WTC11 (cell line): ENCODE results near the gene STAB2. TPM values are rescaled to one million over a fixed set of nuclear protein-coding genes. Genes with fewer than 3 reads are reported as not detected.

Experiments used
- ATAC-seq: fragments of 200-7000 bp; cut with Tn5 transposase; 2 replicates; pipeline ENCODE4 v1.10.0; 2021; ENCODE audit warnings: mild to moderate bottlenecking, moderate library complexity
- CTCF ChIA-PET: fragments of 300-600 bp; sonication (Branson Sonifier 250); formaldehyde crosslinking; loops from one replicate; lab custom pipeline; 2021; ENCODE audit warnings: antibody characterized with exemption; lab: Charles Lee
- POLR2A ChIA-PET: fragments of 350-600 bp; sonication (Branson Sonifier 250); formaldehyde crosslinking; loops from one replicate; lab custom pipeline; 2021; ENCODE audit warnings: antibody characterized with exemption; lab: Charles Lee
- DNase-seq: peaks from one replicate; pipeline ENCODE4 v3.0.0; 2021; ENCODE audit warnings: low spot score
- H3K27ac Mint-ChIP-seq: 2 replicates; pipeline ENCODE4 v1.8.0; 2021; ENCODE audit warnings: mixed read lengths
- H3K27me3 Mint-ChIP-seq: 2 replicates; pipeline ENCODE4 v1.8.0; 2021; ENCODE audit warnings: low read depth, mild to moderate bottlenecking, moderate library complexity, mixed read lengths
- H3K36me3 Mint-ChIP-seq: 2 replicates; pipeline ENCODE4 v1.8.0; 2021; ENCODE audit warnings: mixed read lengths
- H3K4me1 Mint-ChIP-seq: 2 replicates; pipeline ENCODE4 v1.8.0; 2022; ENCODE audit warnings: mixed read lengths
- H3K4me3 Mint-ChIP-seq: 2 replicates; pipeline ENCODE4 v1.8.0; 2021; ENCODE audit warnings: mild to moderate bottlenecking, moderate library complexity, mixed read lengths
- H3K9me3 Mint-ChIP-seq: 2 replicates; pipeline ENCODE4 v1.8.0; 2021; ENCODE audit warnings: mixed read lengths
- ETV6 ChIP-seq: sonication (generic); formaldehyde crosslinking; IDR thresholded peaks from 2 replicates; pipeline ENCODE4 v1.8.1; 2022; ENCODE audit warnings: mild to moderate bottlenecking, missing genetic modification reagents
- GTF2I ChIP-seq: fragments of 250-450 bp; sonication (Bioruptor Pico); conservative IDR thresholded peaks from 2 replicates; pipeline ENCODE4 v1.4.0; 2021; ENCODE audit warnings: mild to moderate bottlenecking
- JAZF1 ChIP-seq: fragments of 250-450 bp; sonication (Bioruptor Pico); IDR thresholded peaks from 2 replicates; pipeline ENCODE4 v1.9.0; 2021; ENCODE audit warnings: moderate library complexity, mild to moderate bottlenecking, inconsistent platforms
- NR1H2 ChIP-seq: sonication (generic); formaldehyde crosslinking; IDR thresholded peaks from 2 replicates; pipeline ENCODE4 v1.9.0; 2021; ENCODE audit warnings: mild to moderate bottlenecking, moderate library complexity, missing genetic modification reagents
- TEAD4 ChIP-seq: sonication (generic); formaldehyde crosslinking; IDR thresholded peaks from 2 replicates; pipeline ENCODE4 v1.8.0; 2022; ENCODE audit warnings: mild to moderate bottlenecking, missing genetic modification reagents
- ZNF232 ChIP-seq: sonication (generic); formaldehyde crosslinking; IDR thresholded peaks from 2 replicates; pipeline ENCODE4 v1.8.0; 2022; ENCODE audit warnings: mild to moderate bottlenecking, missing genetic modification reagents
- total RNA-seq: library from RNA; stranded (reverse); gene quantifications from 3 replicates; pipeline ENCODE4 v1.2.3, GENCODE V29; 2021
- TF ChIP-seq, protein P1 (sequence below): sonication (generic); formaldehyde crosslinking; IDR thresholded peaks from 2 replicates; pipeline ENCODE4 v1.8.0; 2023; ENCODE audit warnings: missing genetic modification reagents, mild to moderate bottlenecking, borderline replicate concordance
- TF ChIP-seq, protein P2 (sequence below): fragments of 250-450 bp; sonication (Bioruptor Pico); IDR thresholded peaks from 2 replicates; pipeline ENCODE4 v1.8.0; 2021; ENCODE audit warnings: mild to moderate bottlenecking
- TF ChIP-seq, protein P3 (sequence below): sonication (generic); formaldehyde crosslinking; IDR thresholded peaks from 2 replicates; pipeline ENCODE4 v1.8.1; 2023; ENCODE audit warnings: mild to moderate bottlenecking, moderate library complexity, missing genetic modification reagents
- TF ChIP-seq, protein P4 (sequence below): fragments of 250-450 bp; sonication (Bioruptor Pico); IDR thresholded peaks from 2 replicates; pipeline ENCODE4 v2.1.2; 2022; ENCODE audit warnings: mild to moderate bottlenecking, moderate library complexity
- TF ChIP-seq, protein P5 (sequence below): fragments of 200-600 bp; IDR thresholded peaks from 2 replicates; pipeline ENCODE4 v1.8.0; 2022; ENCODE audit warnings: antibody characterized with exemption

STAB2 gene
- total RNA-seq, 1 experiment from 2014 or later, result 0.48 TPM

DNA sequence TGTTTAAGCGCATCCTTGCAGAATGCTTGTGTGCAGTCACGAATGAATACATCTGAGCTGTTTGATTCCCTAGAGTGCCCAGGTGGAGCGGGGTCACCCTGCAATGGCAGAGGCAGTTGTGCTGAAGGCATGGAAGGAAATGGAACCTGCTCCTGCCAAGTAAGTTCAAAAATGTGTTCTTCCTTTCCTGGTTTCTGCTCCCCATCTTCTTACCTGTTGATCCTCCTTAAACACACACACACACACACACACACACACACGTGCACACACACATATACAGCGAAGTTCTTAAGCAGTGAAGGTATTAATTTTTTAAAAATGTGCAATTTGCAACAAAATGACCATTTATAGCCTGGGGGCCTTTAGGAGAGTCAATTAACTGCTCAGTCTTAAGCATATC is 33.3 kb downstream of the STAB2 start (continued):
- TF ChIP-seq, protein P1, sequence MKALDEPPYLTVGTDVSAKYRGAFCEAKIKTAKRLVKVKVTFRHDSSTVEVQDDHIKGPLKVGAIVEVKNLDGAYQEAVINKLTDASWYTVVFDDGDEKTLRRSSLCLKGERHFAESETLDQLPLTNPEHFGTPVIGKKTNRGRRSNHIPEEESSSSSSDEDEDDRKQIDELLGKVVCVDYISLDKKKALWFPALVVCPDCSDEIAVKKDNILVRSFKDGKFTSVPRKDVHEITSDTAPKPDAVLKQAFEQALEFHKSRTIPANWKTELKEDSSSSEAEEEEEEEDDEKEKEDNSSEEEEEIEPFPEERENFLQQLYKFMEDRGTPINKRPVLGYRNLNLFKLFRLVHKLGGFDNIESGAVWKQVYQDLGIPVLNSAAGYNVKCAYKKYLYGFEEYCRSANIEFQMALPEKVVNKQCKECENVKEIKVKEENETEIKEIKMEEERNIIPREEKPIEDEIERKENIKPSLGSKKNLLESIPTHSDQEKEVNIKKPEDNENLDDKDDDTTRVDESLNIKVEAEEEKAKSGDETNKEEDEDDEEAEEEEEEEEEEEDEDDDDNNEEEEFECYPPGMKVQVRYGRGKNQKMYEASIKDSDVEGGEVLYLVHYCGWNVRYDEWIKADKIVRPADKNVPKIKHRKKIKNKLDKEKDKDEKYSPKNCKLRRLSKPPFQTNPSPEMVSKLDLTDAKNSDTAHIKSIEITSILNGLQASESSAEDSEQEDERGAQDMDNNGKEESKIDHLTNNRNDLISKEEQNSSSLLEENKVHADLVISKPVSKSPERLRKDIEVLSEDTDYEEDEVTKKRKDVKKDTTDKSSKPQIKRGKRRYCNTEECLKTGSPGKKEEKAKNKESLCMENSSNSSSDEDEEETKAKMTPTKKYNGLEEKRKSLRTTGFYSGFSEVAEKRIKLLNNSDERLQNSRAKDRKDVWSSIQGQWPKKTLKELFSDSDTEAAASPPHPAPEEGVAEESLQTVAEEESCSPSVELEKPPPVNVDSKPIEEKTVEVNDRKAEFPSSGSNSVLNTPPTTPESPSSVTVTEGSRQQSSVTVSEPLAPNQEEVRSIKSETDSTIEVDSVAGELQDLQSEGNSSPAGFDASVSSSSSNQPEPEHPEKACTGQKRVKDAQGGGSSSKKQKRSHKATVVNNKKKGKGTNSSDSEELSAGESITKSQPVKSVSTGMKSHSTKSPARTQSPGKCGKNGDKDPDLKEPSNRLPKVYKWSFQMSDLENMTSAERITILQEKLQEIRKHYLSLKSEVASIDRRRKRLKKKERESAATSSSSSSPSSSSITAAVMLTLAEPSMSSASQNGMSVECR (CRISPR knock-in tag), result no peak

DNA sequence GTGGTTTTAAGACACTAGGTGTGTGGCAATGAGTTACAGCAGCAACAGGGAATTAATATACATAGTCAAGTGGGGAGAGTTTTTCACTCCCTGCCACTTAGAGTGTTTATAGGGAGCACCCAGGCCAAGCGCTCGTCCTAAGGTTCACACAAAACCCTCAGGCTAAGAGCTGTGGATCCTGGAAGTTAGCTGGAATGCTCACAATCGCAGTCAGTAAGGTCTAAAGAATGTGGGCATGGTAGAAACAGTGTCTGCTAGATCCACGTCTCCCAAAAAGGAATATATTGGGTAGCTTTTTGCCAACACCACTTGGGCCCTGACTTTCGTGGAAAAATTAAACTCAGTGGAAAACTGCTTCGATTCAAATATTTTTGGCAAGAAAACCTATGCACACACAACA is 36.6 kb downstream of the STAB2 start:
- ChIA-PET POLR2A (no interaction called here), CTCF (interaction anchor here (4.2 kb wide), 1 partner anchor 9 kb away, joined by 36 read pairs; no protein-coding TSS in a partner anchor)
- no peak for ATAC-seq
- no peaks in the 10 kb centered on the region for H3K36me3 Mint-ChIP-seq
- TF ChIP-seq, protein P2, sequence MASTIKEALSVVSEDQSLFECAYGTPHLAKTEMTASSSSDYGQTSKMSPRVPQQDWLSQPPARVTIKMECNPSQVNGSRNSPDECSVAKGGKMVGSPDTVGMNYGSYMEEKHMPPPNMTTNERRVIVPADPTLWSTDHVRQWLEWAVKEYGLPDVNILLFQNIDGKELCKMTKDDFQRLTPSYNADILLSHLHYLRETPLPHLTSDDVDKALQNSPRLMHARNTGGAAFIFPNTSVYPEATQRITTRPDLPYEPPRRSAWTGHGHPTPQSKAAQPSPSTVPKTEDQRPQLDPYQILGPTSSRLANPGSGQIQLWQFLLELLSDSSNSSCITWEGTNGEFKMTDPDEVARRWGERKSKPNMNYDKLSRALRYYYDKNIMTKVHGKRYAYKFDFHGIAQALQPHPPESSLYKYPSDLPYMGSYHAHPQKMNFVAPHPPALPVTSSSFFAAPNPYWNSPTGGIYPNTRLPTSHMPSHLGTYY (CRISPR knock-in tag), result no peak
- no peaks in the 10 kb centered on the region for H3K4me1 Mint-ChIP-seq
- no peak for DNase-seq
- H3K4me3 Mint-ChIP-seq, result no peak overlapping the region
- H3K27me3 Mint-ChIP-seq, result no peaks in the 10 kb centered on the region
- no peak overlapping the region for H3K27ac Mint-ChIP-seq
- H3K9me3 Mint-ChIP-seq, result peaks cover 6% of the 10 kb centered on the region

DNA sequence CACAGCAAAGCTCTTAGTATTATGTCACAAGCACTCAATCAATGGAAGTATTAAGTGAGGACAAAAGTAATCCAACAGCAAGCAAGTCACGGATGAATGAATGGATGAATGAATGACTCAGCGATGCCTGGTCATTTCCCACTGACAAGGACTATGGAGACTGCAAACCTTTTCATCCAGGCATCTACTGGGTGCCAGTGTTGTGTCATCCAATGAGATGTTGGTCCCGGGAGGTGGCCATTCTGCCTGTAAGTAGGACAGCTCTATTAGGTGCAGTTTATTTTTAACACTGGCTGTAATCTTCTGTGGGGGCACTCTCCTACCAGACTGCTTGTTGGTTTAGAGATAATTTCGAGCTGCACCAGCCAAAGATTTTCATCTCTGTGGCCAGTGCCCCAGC is 39.4 kb downstream of the STAB2 start:
- DNase-seq (peak; percentile 32), ATAC-seq (peak; percentile 97)
- Mint-ChIP-seq H3K36me3 (no peaks in the 10 kb centered on the region), H3K27ac (no peak overlapping the region), H3K4me1 (no peaks in the 10 kb centered on the region), H3K9me3 (peaks cover 6% of the 10 kb centered on the region), H3K4me3 (no peak overlapping the region), H3K27me3 (no peaks in the 10 kb centered on the region)
- POLR2A ChIA-PET, result no interaction called here
- CTCF ChIA-PET, result interaction anchor here (0.6 to 1.5 kb wide), 7 partner anchors 9 to 482 kb away, joined by 3 to 4 read pairs (median 3); no protein-coding TSS in a partner anchor
- TF ChIP-seq ETV6 (CRISPR knock-in tag), result no peak
- TF ChIP-seq, protein P3, sequence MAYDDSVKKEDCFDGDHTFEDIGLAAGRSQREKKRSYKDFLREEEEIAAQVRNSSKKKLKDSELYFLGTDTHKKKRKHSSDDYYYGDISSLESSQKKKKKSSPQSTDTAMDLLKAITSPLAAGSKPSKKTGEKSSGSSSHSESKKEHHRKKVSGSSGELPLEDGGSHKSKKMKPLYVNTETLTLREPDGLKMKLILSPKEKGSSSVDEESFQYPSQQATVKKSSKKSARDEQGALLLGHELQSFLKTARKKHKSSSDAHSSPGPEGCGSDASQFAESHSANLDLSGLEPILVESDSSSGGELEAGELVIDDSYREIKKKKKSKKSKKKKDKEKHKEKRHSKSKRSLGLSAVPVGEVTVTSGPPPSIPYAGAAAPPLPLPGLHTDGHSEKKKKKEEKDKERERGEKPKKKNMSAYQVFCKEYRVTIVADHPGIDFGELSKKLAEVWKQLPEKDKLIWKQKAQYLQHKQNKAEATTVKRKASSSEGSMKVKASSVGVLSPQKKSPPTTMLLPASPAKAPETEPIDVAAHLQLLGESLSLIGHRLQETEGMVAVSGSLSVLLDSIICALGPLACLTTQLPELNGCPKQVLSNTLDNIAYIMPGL (CRISPR knock-in tag), result no peak
- TF ChIP-seq ZNF232 (CRISPR knock-in tag), result no peak
- TF ChIP-seq NR1H2 (CRISPR knock-in tag), result no peak
- TF ChIP-seq, protein P4, sequence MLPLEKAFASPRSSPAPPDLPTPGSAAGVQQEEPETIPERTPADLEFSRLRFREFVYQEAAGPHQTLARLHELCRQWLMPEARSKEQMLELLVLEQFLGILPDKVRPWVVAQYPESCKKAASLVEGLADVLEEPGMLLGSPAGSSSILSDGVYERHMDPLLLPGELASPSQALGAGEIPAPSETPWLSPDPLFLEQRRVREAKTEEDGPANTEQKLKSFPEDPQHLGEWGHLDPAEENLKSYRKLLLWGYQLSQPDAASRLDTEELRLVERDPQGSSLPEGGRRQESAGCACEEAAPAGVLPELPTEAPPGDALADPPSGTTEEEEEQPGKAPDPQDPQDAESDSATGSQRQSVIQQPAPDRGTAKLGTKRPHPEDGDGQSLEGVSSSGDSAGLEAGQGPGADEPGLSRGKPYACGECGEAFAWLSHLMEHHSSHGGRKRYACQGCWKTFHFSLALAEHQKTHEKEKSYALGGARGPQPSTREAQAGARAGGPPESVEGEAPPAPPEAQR (CRISPR knock-in tag), result no peak
- TF ChIP-seq GTF2I (CRISPR knock-in tag), result no peak
- TF ChIP-seq, protein P5, sequence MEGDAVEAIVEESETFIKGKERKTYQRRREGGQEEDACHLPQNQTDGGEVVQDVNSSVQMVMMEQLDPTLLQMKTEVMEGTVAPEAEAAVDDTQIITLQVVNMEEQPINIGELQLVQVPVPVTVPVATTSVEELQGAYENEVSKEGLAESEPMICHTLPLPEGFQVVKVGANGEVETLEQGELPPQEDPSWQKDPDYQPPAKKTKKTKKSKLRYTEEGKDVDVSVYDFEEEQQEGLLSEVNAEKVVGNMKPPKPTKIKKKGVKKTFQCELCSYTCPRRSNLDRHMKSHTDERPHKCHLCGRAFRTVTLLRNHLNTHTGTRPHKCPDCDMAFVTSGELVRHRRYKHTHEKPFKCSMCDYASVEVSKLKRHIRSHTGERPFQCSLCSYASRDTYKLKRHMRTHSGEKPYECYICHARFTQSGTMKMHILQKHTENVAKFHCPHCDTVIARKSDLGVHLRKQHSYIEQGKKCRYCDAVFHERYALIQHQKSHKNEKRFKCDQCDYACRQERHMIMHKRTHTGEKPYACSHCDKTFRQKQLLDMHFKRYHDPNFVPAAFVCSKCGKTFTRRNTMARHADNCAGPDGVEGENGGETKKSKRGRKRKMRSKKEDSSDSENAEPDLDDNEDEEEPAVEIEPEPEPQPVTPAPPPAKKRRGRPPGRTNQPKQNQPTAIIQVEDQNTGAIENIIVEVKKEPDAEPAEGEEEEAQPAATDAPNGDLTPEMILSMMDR, result no peak
- TF ChIP-seq TEAD4, result no peak
- TF ChIP-seq, protein P1 (CRISPR knock-in tag), result no peak
- no peak for TF ChIP-seq JAZF1 (CRISPR knock-in tag)
